MM.1S (cell line): ENCODE data around the gene FGGY.

Source experiments
- EZH2 ChIP-seq: fragments of 300-600 bp; sonication (generic); optimal IDR thresholded peaks from 2 replicates; pipeline ENCODE3; 2017; ENCODE audit warnings: low read depth, mild to moderate bottlenecking, antibody characterized with exemption, low read length, mixed read lengths
- TF ChIP-seq, protein P1 (sequence below): fragments of 300-600 bp; sonication (generic); IDR thresholded peaks from 2 replicates; pipeline ENCODE4 v1.5.1; 2016; ENCODE audit warnings: antibody characterized with exemption, low read length, mixed read lengths

DNA sequence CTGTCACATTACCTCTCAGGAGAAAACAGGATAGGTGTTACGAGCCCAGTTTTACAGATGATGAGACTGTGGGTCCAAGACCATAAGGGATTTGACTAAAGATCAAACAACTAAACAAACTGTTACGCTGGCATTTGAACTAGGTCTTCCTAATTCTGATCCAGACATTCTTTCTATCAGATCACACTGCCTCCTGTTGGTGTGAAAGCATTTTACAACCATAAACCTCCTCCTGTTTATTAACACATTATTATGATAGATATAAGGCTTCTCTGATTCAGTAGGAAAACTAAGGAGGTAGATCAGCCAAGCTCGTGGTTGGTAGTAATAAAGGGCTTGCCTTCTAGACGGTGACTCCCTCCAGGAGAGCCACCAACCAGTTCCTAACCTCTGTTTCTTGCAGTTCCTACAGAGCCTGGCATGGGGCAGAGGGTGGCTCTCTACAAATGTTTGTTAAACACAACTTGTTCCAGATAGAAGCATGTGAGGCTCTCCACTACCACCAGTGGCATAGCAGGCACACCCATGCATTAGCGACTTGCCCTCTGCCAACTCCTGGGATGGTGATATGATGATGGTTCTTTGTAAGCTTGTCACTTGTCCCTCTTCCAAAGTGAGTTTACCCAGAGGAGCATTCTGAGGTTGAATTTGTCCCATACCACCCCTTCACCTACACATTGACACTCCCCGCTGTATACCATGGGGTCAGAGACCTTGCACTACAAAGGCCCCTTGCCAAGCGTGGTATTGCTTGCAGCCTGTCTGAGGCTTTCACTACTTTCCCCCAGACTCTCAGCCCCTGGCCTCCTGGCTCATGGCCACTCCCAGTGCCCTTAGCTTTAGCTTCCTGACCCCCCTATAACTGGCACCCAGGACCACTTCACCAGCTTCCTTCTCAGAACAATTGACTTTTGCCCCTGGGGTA, 421.4 kb downstream of the FGGY start:
- TF ChIP-seq, protein P1, sequence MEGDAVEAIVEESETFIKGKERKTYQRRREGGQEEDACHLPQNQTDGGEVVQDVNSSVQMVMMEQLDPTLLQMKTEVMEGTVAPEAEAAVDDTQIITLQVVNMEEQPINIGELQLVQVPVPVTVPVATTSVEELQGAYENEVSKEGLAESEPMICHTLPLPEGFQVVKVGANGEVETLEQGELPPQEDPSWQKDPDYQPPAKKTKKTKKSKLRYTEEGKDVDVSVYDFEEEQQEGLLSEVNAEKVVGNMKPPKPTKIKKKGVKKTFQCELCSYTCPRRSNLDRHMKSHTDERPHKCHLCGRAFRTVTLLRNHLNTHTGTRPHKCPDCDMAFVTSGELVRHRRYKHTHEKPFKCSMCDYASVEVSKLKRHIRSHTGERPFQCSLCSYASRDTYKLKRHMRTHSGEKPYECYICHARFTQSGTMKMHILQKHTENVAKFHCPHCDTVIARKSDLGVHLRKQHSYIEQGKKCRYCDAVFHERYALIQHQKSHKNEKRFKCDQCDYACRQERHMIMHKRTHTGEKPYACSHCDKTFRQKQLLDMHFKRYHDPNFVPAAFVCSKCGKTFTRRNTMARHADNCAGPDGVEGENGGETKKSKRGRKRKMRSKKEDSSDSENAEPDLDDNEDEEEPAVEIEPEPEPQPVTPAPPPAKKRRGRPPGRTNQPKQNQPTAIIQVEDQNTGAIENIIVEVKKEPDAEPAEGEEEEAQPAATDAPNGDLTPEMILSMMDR = peak; percentile 35
- no peak for TF ChIP-seq EZH2
